Measurements from ENCODE around the gene PSME3.

PSME3 gene

GRCh38 chr17:42818379-42818778, 14.8 kb upstream of the PSME3 start:
- no peak for DNase-seq

DNA sequence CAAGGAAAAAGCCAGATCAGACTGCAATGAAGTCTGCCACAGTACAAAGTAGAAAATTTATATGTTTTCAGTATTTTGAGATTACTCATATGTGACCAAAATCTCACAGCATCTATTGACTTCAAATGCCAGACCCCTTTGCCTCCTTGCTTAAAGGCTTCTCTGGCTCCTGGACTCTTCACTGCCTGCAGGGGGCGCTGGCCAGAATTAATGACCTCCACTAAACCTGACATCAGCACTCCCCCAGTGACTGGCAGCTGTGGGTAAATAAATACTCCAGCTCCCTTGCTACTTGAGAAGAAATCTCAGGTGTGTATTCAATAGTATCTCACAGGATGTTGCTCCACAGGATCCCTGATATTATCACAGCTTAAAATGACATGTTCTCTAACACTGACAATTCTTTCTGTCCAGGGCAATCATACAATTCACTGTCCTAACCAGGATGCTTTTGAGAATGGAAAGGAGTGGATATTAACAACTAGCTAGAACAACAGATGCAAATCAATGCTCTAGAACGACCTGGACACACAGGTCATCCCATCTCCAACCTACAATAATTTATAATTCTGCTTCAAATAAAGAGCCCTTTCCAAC, 13.2 kb upstream of the PSME3 start:
- peak; percentile 96 for DNase-seq

GRCh38 chr17:42821176-42821575, 12.0 kb upstream of the PSME3 start:
- DNase-seq: no peak

GRCh38 chr17:42827472-42827871, 5.7 kb upstream of the PSME3 start:
- DNase-seq: no peak

- DNase-seq: no peak
These were observed 2.2 kb upstream of the PSME3 start for GRCh38 chr17:42830971-42831370.

DNA sequence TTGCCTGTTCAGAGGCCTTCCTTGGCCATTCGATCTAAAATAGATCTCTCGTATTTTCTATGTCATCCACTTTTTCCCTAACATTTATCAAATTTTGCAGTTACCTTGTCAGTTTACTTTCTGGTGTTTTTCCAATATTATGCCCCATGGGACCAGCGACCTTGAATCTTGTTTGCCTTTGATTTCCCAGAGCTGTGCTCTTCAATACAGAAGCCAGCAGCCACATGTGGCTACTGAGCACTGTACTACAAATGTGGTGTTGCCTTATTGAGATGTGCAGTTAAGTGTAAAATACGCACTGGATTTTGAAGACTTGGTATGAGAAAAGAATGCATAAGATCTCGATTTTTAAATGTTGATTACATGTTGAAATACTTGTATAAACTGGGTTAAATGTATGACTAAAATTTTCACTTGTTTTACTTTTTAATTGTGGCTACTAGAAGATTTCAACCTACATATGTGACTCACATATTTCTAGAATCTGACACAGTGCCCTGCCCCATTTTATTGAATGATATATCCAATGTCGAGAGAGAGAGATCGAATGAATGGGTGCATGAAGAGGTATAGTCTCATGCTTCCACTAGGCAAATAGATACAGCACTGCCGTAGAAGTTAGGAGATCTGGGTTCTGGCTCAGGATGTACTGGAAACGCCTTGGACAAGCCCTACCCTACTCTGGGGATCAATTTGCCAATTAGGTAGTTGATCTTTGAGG, 824 bp upstream of the PSME3 start:
- no peak for DNase-seq

DNA sequence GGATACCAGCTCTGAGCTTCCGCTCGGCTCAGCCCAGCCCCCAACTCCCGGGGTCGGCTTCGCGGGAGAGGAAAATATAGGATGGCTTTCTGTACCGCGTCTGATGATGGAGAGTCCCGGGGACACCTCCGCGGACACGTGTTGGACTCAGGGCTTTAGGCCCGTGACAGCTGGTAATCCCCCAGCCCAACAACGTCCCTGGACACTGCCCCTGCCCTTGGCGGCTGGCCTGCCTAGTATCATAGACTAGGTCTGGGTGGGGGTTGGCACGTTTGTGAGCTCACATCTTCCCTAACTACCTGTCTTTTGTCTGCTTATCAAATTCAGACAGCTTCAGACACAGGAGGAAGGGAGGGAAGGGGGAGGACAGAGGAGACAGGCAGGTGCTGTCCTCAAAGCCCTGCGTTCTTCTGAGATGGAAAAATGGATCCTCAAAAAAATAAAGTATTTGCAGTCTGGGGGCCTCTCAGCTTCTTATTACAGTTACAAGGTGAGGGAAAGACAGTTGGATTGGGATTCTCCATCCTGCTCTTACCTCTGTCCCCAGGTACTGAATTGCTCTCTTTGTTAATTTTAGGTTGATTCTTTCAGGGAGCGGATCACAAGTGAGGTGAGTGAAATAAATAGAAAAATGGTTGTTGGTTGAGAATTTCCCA, 698 bp downstream of the PSME3 start:
- DNase-seq: peak; percentile 71

DNA sequence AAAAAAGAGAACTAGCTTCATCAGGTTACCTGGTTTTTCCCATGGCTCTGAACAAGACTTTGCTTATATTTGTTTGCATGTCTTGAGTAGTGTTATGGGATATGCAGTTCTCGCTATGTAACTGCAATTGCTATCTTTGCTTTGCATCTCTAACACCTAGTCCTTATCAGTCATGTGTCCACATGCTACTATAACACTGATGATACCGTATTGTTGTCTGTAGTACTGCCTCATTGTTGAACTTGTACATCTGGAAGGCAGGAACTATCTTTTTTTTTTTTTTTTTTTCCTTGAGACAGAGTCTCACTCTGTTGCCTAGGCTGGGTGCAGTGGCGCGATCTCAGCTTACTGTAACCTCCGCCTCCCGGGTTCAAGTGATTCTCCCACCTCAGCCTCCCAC, 2.5 kb downstream of the PSME3 start:
- DNase-seq: no peak

- no peak for DNase-seq
These were observed 8.9 kb downstream of the PSME3 start for GRCh38 chr17:42841975-42842685.

DNA sequence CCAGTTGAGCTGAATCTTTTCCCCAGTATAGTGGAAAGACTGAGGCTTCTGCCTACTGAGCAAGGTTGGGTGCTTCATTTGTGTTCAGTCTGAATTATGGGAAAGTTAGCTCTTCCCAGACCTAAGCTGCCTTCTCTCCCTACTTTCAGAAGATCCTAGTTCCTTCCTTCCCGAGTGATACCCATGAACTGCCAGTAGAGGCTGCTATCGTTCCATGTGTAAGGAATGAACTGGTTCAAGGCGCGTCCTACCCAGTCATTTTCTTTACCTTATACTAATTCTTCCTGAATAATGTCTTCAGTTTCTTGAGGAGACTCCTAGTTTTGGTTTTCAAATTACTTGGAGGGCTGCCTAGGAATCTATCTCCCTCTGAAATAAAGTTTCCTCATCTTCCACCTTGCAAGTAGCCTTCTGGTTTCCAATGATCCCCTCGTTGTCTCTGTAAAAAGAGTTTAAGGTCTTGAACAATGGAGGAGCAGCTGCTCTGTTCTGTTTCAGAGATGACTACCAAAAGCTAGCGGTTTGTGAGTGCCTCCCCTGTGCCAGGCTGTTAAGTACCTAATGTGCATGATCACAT, 10.2 kb downstream of the PSME3 start:
- DNase-seq: peak; percentile 85

- DNase-seq: no peak
These were observed 11.1 kb downstream of the PSME3 start, which contains the start of gene AOC2 for GRCh38 chr17:42844271-42844670. TSS of gene AOC2 (plus strand) at chr17:42844580. CDS start at chr17:42844627, 47 bp downstream.

- no peak for DNase-seq
These were observed 11.8 kb downstream of the PSME3 start for GRCh38 chr17:42844761-42845555.

- no peak for DNase-seq
These were observed 12.3 kb downstream of the PSME3 start for GRCh38 chr17:42845556-42845917.

- no peak for DNase-seq
These were observed 12.9 kb downstream of the PSME3 start for GRCh38 chr17:42845918-42846593.

GRCh38 chr17:42846594-42847280, 13.5 kb downstream of the PSME3 start:
- peak; percentile 38 for DNase-seq

DNA sequence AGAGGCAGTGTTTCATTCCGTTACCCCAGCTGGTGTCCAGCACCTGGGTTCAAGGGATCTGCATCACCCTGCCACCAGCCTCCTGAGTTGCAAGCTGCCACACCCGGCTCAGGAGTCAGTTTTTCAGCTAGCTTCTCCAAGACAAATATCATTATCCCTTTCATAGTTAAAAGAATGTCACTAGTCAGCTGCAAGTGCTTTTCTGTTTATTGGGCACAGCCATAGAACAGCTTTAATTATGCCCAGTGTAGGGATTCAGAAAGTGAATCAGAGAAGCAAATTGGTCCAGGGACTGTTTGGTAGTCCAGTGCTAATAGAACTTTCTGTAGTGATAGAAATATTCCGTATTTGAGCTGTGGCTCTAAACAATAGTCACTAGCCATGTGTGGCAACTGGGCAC, 14.9 kb downstream of the PSME3 start:
- no peak for DNase-seq

DNA sequence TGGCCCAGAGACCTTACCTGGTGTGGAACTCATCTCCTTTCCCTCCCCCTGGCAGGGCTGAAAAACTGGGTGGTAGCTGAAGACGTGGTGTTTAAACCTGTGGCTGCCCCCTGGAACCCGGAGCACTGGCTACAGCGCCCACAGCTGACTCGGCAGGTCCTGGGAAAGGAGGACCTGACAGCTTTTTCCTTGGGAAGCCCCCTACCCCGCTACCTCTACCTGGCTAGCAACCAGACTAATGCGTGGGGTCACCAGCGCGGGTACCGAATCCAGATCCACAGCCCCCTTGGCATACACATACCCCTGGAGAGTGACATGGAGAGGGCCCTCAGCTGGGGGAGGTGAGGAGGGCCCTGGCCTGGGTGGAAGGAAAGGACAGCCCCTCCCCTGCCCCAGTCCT, 15.8 kb downstream of the PSME3 start:
- DNase-seq: no peak

- DNase-seq: peak; percentile 28
These were observed 16.4 kb downstream of the PSME3 start for GRCh38 chr17:42849451-42850181.

DNA sequence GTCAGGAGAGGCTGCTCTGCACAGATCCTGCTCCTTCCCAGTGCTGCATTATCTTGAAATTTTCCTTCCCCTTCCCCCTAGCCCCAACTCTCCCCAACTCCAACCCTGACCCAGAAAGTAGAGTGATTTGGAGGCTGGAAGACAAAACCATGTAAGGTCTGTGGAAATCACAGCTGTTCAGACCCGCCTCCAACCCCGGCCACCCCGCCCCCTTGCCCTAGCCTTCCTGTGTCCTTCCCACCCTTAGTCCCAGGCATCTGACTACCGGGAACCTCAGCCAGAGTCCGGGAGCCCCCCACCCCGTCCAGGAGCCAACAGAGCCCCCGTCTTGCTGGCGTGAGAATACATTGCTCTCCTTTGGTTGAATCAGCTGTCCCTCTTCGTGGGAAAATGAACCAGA, 17.8 kb downstream of the PSME3 start, which contains the start of gene AOC3:
AOC3 (plus strand) TSS at position 246 of the 400 bp plus-strand sequence; CDS start at position 391, 145 bp downstream.
- no peak for DNase-seq
